ENCODE data around the gene LKAAEAR1. TPM values are rescaled to one million over a fixed set of nuclear protein-coding genes. Genes with fewer than 3 reads are reported as not detected.

The LKAAEAR1 gene
- total RNA-seq, 2 experiments from 2014 or later, result not detected

GRCh38 chr20:64040231-64041039, 43.8 kb downstream of the LKAAEAR1 start:
- TF ChIP-seq EZH2phosphoT487 (IDR thresholded peaks at IDR 0.05; ENCODE audit: borderline replicate concordance, low read depth, low read length), result no peak
- no peak for TF ChIP-seq CTCF (conservative IDR thresholded peaks at IDR 0.05; ENCODE audit: low read length)
- no peak overlapping the region for H3K27ac ChIP-seq (ENCODE audit: low read depth, low read length, poor library complexity, severe bottlenecking)

GRCh38 chr20:64039293-64040160, 44.7 kb downstream of the LKAAEAR1 start:
- CTCF ChIA-PET (ENCODE audit: unreplicated experiment), result no interaction called here
- Histone ChIP-seq H4K20me1 (ENCODE audit: insufficient read depth, low read length) (no peaks in the 10 kb centered on the region), H3K4me2 (ENCODE audit: low read length) (peak overlapping the region; percentile 86), H3K27ac (ENCODE audit: low read depth, low read length, poor library complexity, severe bottlenecking) (no peak overlapping the region), H2AFZ (ENCODE audit: low read length) (peak overlapping the region; percentile 52; the same call in 1 of the 2 replicates), H3K9me3 (ENCODE audit: low read length) (no peaks in the 10 kb centered on the region), H3K9me2 (ENCODE audit: insufficient read depth, low read length) (no peaks in the 10 kb centered on the region), H3K79me2 (ENCODE audit: insufficient read depth, low read depth, low read length) (no peaks in the 10 kb centered on the region), H3K36me3 (ENCODE audit: insufficient read depth, low read length) (peaks cover 4% of the 10 kb centered on the region; the same call in 1 of the 2 replicates), H3K4me1 (ENCODE audit: insufficient read depth, low read length, poor library complexity, severe bottlenecking) (peaks cover 45% of the 10 kb centered on the region), H3K4me3 (ENCODE audit: low read depth, low read length, poor library complexity, severe bottlenecking) (peak overlapping the region; percentile 63)
- intact Hi-C loops (cut with micrococcal nuclease; ENCODE audit: unreplicated experiment), result loop anchor here (1.0 kb wide), 1 partner anchor 83 kb away; no protein-coding TSS in a partner anchor
- no TSS peak for BruUV-seq (replicated peaks)
- no peak for DNase-seq (ENCODE audit: low spot score)
- TF ChIP-seq EZH2phosphoT487 (IDR thresholded peaks at IDR 0.05; ENCODE audit: borderline replicate concordance, low read depth, low read length) (no peak), CTCF (conservative IDR thresholded peaks at IDR 0.05; ENCODE audit: low read length) (no peak)
- POLR2A ChIA-PET, result interaction anchor here (1.1 kb wide), 1 partner anchor 59 kb away, joined by 3 read pairs; no protein-coding TSS in a partner anchor

More at GRCh38 chr20:64040231-64041039, 43.8 kb downstream of the LKAAEAR1 start:
- no TSS peak for BruUV-seq (replicated peaks)
- Histone ChIP-seq H3K4me3 (ENCODE audit: low read depth, low read length, poor library complexity, severe bottlenecking) (no peak overlapping the region), H2AFZ (ENCODE audit: low read length) (no peak overlapping the region), H3K79me2 (ENCODE audit: insufficient read depth, low read depth, low read length) (no peaks in the 10 kb centered on the region), H3K36me3 (ENCODE audit: insufficient read depth, low read length) (no peaks in the 10 kb centered on the region), H3K4me1 (ENCODE audit: insufficient read depth, low read length, poor library complexity, severe bottlenecking) (peaks cover 45% of the 10 kb centered on the region), H3K9me2 (ENCODE audit: insufficient read depth, low read length) (no peaks in the 10 kb centered on the region), H3K9me3 (ENCODE audit: low read length) (no peaks in the 10 kb centered on the region), H3K4me2 (ENCODE audit: low read length) (no peak overlapping the region), H4K20me1 (ENCODE audit: insufficient read depth, low read length) (no peaks in the 10 kb centered on the region)
- CTCF ChIA-PET (ENCODE audit: unreplicated experiment), result no interaction called here
- intact Hi-C loops (cut with micrococcal nuclease; ENCODE audit: unreplicated experiment), result no loop called here
- POLR2A ChIA-PET, result interaction anchor here (1.1 kb wide), 1 partner anchor 60 kb away, joined by 3 read pairs; no protein-coding TSS in a partner anchor
- DNase-seq (ENCODE audit: low spot score), result no peak

Measured in OCI-LY7 (cell line).